ENCODE data around the gene AKR7A2.

GRCh38 chr1:19273106-19273843, 38.7 kb downstream of the AKR7A2 start:
- TF ChIP-seq TAF1 (IDR thresholded peaks at IDR 0.05; ENCODE audit: borderline replicate concordance, insufficient read depth, low read length) (no peak), SIN3A (IDR thresholded peaks at IDR 0.05; ENCODE audit: borderline replicate concordance, insufficient read depth, low read length) (no peak), REST (IDR thresholded peaks at IDR 0.05; ENCODE audit: insufficient read depth in 1 of 2, low read depth in 2 of 2, low read length in 2 of 2) (no peak)
